ENCODE results near the gene FABP3.

DNA sequence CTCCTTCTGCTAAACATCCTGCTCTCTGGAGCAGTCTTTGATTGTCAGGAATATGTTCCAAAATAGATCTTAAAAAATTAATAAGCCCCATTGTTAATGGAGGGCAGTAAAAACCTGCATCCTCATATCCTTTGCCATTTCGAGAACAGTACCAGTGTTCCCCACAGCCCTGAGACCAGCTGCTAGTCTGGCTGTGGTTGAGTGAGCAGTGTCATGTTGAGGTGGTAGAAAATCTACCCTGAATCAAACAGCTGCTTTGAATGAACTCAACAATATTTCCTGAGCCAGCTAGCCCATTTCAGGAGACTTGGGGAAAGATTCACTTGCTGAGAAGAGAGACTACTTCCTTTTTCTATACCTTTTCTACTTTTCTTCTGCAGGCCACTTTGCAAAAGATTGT, 24.4 kb downstream of the FABP3 start:
- TF ChIP-seq, protein P1, sequence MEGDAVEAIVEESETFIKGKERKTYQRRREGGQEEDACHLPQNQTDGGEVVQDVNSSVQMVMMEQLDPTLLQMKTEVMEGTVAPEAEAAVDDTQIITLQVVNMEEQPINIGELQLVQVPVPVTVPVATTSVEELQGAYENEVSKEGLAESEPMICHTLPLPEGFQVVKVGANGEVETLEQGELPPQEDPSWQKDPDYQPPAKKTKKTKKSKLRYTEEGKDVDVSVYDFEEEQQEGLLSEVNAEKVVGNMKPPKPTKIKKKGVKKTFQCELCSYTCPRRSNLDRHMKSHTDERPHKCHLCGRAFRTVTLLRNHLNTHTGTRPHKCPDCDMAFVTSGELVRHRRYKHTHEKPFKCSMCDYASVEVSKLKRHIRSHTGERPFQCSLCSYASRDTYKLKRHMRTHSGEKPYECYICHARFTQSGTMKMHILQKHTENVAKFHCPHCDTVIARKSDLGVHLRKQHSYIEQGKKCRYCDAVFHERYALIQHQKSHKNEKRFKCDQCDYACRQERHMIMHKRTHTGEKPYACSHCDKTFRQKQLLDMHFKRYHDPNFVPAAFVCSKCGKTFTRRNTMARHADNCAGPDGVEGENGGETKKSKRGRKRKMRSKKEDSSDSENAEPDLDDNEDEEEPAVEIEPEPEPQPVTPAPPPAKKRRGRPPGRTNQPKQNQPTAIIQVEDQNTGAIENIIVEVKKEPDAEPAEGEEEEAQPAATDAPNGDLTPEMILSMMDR (tag by site-specific recombination; IDR thresholded peaks at IDR 0.05): no peak
- TF ChIP-seq, protein P2, sequence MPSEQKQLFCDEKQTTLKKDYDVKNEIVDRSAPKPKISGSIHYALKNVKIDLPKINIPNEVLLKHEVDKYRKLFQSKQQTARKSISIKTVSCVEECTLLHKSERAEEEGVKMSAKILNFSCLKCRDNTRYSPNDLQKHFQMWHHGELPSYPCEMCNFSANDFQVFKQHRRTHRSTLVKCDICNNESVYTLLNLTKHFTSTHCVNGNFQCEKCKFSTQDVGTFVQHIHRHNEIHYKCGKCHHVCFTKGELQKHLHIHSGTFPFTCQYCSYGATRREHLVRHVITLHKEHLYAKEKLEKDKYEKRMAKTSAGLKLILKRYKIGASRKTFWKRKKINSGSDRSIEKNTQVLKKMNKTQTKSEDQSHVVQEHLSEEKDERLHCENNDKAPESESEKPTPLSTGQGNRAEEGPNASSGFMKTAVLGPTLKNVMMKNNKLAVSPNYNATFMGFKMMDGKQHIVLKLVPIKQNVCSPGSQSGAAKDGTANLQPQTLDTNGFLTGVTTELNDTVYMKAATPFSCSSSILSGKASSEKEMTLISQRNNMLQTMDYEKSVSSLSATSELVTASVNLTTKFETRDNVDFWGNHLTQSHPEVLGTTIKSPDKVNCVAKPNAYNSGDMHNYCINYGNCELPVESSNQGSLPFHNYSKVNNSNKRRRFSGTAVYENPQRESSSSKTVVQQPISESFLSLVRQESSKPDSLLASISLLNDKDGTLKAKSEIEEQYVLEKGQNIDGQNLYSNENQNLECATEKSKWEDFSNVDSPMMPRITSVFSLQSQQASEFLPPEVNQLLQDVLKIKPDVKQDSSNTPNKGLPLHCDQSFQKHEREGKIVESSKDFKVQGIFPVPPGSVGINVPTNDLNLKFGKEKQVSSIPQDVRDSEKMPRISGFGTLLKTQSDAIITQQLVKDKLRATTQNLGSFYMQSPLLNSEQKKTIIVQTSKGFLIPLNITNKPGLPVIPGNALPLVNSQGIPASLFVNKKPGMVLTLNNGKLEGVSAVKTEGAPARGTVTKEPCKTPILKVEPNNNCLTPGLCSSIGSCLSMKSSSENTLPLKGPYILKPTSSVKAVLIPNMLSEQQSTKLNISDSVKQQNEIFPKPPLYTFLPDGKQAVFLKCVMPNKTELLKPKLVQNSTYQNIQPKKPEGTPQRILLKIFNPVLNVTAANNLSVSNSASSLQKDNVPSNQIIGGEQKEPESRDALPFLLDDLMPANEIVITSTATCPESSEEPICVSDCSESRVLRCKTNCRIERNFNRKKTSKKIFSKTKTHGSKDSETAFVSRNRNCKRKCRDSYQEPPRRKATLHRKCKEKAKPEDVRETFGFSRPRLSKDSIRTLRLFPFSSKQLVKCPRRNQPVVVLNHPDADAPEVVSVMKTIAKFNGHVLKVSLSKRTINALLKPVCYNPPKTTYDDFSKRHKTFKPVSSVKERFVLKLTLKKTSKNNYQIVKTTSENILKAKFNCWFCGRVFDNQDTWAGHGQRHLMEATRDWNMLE (tag by site-specific recombination; conservative IDR thresholded peaks at IDR 0.05; ENCODE audit: low read depth): no peak
- TF ChIP-seq TCF7L2 (IDR thresholded peaks at IDR 0.05; ENCODE audit: borderline replicate concordance, low read depth, low read length): no peak
- TF ChIP-seq ZNF707 (tag by site-specific recombination; IDR thresholded peaks at IDR 0.05): no peak
- no peak for TF ChIP-seq ZNF76 (tag by site-specific recombination; IDR thresholded peaks at IDR 0.05; ENCODE audit: borderline replicate concordance, low read depth)
- no peak for TF ChIP-seq ZNF544 (tag by site-specific recombination; IDR thresholded peaks at IDR 0.05)
- TF ChIP-seq HOXA7 (CRISPR knock-in tag; IDR thresholded peaks at IDR 0.05; ENCODE audit: borderline replicate concordance): no peak
- TF ChIP-seq ZBTB7A (tag by site-specific recombination; IDR thresholded peaks at IDR 0.05; ENCODE audit: low read depth): no peak
- TF ChIP-seq ZBTB21 (tag by site-specific recombination; IDR thresholded peaks at IDR 0.05): no peak
- TF ChIP-seq, protein P3, sequence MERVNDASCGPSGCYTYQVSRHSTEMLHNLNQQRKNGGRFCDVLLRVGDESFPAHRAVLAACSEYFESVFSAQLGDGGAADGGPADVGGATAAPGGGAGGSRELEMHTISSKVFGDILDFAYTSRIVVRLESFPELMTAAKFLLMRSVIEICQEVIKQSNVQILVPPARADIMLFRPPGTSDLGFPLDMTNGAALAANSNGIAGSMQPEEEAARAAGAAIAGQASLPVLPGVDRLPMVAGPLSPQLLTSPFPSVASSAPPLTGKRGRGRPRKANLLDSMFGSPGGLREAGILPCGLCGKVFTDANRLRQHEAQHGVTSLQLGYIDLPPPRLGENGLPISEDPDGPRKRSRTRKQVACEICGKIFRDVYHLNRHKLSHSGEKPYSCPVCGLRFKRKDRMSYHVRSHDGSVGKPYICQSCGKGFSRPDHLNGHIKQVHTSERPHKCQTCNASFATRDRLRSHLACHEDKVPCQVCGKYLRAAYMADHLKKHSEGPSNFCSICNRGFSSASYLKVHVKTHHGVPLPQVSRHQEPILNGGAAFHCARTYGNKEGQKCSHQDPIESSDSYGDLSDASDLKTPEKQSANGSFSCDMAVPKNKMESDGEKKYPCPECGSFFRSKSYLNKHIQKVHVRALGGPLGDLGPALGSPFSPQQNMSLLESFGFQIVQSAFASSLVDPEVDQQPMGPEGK (tag by site-specific recombination; IDR thresholded peaks at IDR 0.05): no peak
- TF ChIP-seq, protein P4, sequence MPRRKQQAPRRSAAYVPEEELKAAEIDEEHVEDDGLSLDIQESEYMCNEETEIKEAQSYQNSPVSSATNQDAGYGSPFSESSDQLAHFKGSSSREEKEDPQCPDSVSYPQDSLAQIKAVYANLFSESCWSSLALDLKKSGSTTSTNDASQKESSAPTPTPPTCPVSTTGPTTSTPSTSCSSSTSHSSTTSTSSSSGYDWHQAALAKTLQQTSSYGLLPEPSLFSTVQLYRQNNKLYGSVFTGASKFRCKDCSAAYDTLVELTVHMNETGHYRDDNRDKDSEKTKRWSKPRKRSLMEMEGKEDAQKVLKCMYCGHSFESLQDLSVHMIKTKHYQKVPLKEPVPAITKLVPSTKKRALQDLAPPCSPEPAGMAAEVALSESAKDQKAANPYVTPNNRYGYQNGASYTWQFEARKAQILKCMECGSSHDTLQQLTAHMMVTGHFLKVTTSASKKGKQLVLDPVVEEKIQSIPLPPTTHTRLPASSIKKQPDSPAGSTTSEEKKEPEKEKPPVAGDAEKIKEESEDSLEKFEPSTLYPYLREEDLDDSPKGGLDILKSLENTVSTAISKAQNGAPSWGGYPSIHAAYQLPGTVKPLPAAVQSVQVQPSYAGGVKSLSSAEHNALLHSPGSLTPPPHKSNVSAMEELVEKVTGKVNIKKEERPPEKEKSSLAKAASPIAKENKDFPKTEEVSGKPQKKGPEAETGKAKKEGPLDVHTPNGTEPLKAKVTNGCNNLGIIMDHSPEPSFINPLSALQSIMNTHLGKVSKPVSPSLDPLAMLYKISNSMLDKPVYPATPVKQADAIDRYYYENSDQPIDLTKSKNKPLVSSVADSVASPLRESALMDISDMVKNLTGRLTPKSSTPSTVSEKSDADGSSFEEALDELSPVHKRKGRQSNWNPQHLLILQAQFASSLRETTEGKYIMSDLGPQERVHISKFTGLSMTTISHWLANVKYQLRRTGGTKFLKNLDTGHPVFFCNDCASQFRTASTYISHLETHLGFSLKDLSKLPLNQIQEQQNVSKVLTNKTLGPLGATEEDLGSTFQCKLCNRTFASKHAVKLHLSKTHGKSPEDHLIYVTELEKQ (tag by site-specific recombination; IDR thresholded peaks at IDR 0.05; ENCODE audit: borderline replicate concordance): no peak
- no peak for TF ChIP-seq ZNF138 (tag by site-specific recombination; IDR thresholded peaks at IDR 0.05; ENCODE audit: borderline replicate concordance)
- TF ChIP-seq ZNF341 (tag by site-specific recombination; IDR thresholded peaks at IDR 0.05; ENCODE audit: low read depth): no peak
- TF ChIP-seq ZNF302 (tag by site-specific recombination; IDR thresholded peaks at IDR 0.05; ENCODE audit: low read depth): no peak

Data from HEK293 (cell line).